MCF 10A (cell line): ENCODE measurements around the gene ATG9B. TPM values are rescaled to one million over a fixed set of nuclear protein-coding genes. Genes with fewer than 3 reads are reported as not detected.
A peak's percentile ranks its signal among the peaks of the same experiment; 100 is the strongest.

ENCODE experiments used
- Bru-seq: library from RNA; stranded (reverse); fragments of 400-500 nt; gene quantifications from one replicate; lab custom pipeline; 2021; lab: Mats Ljungman, UMichigan
- BruChase-seq, 2 experiments: library from RNA; stranded (reverse); fragments of 400-500 nt; gene quantifications; one replicate each; lab custom pipeline; 2021; lab: Mats Ljungman, UMichigan
- BruUV-seq: library from RNA; stranded (reverse); fragments of 400-500 nt; replicated peaks from 2 replicates; lab custom pipeline; 2021; lab: Mats Ljungman, UMichigan
- CTCF ChIA-PET: fragments of 300-600 bp; sonication (Branson Sonifier 250); formaldehyde crosslinking; extraction: SDS; loops from one replicate; lab custom pipeline; 2021; ENCODE audit warnings: antibody characterized with exemption, inconsistent platforms; lab: Yijun Ruan, JAX
- POLR2A ChIA-PET: fragments of 300-600, 350-650 bp; sonication (Branson Sonifier 250); formaldehyde crosslinking; extraction: SDS; loops from one replicate; lab custom pipeline; 2020; ENCODE audit warnings: antibody characterized with exemption, inconsistent platforms; lab: Yijun Ruan, JAX
- DNase-seq: peaks from one replicate; pipeline ENCODE4 v3.0.0-alpha.2; 2018; ENCODE audit not compliant: unreplicated experiment
- H3K27ac Mint-ChIP-seq: one replicate; pipeline ENCODE4 v1.8.0; 2022; ENCODE audit warnings: mild to moderate bottlenecking, low read depth, mixed read lengths; ENCODE audit not compliant: unreplicated experiment
- H3K27me3 Mint-ChIP-seq: one replicate; pipeline ENCODE4 v1.8.0; 2022; ENCODE audit warnings: mixed read lengths; ENCODE audit not compliant: insufficient read depth, unreplicated experiment
- H3K36me3 Mint-ChIP-seq: one replicate; pipeline ENCODE4 v1.8.0; 2022; ENCODE audit warnings: mild to moderate bottlenecking, moderate library complexity, mixed read lengths; ENCODE audit not compliant: insufficient read depth, unreplicated experiment
- H3K4me1 Mint-ChIP-seq: one replicate; pipeline ENCODE4 v1.8.0; 2022; ENCODE audit warnings: mixed read lengths; ENCODE audit not compliant: insufficient read depth, unreplicated experiment
- H3K4me3 Mint-ChIP-seq: one replicate; pipeline ENCODE4 v1.8.0; 2022; ENCODE audit warnings: mild to moderate bottlenecking, moderate library complexity, mixed read lengths; ENCODE audit not compliant: unreplicated experiment
- H3K9me3 Mint-ChIP-seq: one replicate; pipeline ENCODE4 v1.8.0; 2022; ENCODE audit warnings: mixed read lengths; ENCODE audit not compliant: unreplicated experiment
- CTCF ChIP-seq: fragments of 200-600 bp; IDR thresholded peaks from one replicate; pipeline ENCODE4 v1.8.0; 2022; ENCODE audit warnings: antibody characterized with exemption, mild to moderate bottlenecking; ENCODE audit not compliant: unreplicated experiment
- intact Hi-C: fragments of 100-400 bp; cut with micrococcal nuclease; formaldehyde crosslinking; loops from 2 replicates; pipeline ENCODE4 v1.14.1; 2022
- long read RNA-seq: library from polyadenylated mRNA; stranded (forward); transcript quantifications from one replicate; pipeline ENCODE4 v2.0.0, GENCODE V29; 2022
- total RNA-seq: library from RNA; stranded (reverse); gene quantifications from 2 replicates; pipeline ENCODE4 v1.2.3, GENCODE V29; 2022

The ATG9B gene
- total RNA-seq (0.12 and 0.29 TPM in 2 replicates), Bru-seq, nascent RNA (not detected), BruChase-seq, experiment 1, labeled RNA remaining after a 6-hour chase (percentile 11 among the genes with signal in this experiment), BruChase-seq, experiment 2, labeled RNA remaining after a 2-hour chase (percentile 10 among the genes with signal in this experiment)
- long read RNA-seq: 0 reads

DNA sequence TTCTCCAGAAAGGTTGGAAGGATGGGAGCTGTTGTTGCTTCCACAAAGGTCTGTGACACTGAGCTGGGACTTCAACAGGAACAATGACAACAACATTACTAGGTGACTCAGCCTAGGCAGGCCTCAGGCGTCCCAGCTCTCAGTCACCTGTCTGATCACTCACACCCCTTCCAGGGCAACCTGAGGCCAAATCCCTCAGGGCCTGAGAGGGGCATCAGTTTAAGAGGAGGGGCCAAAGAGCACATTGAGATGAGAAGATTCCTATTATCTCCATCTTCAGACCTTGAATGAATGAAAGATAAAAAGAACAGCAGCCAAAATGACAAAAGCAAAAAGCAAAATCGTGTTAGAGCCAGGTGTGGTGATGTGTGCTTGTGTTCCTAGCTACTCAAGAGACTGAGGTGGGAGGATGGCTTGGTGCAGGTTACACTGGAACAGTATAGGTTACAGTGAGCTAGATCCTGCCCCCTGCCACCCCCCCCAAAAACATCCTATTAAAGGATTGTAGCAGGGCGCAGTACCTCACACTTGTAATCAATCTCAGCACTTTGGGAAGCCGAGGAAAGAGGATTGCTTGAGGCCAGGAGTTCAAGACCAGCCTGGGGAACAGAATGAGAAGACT lies at the start of gene ATG9B:
Gene ATG9B, minus strand, starts transcription at position 60 of the 622 bp plus-strand sequence. CDS start 71 bp downstream, outside the sequence.
- POLR2A ChIA-PET: interaction anchor here (0.6 to 0.8 kb wide), 2 partner anchors 22 to 458 kb away, joined by 3 to 4 read pairs; no protein-coding TSS in a partner anchor
- CTCF ChIA-PET: interaction anchor here (0.6 to 2.9 kb wide), 2 partner anchors 48 to 126 kb away, joined by 3 to 11 read pairs; no protein-coding TSS in a partner anchor
- Mint-ChIP-seq H3K36me3 (peaks cover 6% of the 10 kb centered on the region), H3K4me3 (no peak within 1 kb of the TSS), H3K27me3 (peaks cover 4% of the 10 kb centered on the region), H3K9me3 (no peaks in the 10 kb centered on the region), H3K27ac (peak within 1 kb of the TSS; percentile 18), H3K4me1 (peaks cover 24% of the 10 kb centered on the region)
- DNase-seq: no peak
- BruUV-seq: no TSS peak
- intact Hi-C loops: no loop called here
- TF ChIP-seq CTCF: no peak

GRCh38 chr7:151073990-151074389 lies 49.7 kb upstream of the ATG9B start:
- ChIA-PET POLR2A (interaction anchor here (1.0 to 1.2 kb wide), 3 partner anchors 9 to 12 kb away, joined by 3 to 4 read pairs (median 4); partner anchors contain the start of gene TMUB1), CTCF (no interaction called here)
- H3K4me1 Mint-ChIP-seq: peaks cover 7% of the 10 kb centered on the region
- no peaks in the 10 kb centered on the region for H3K27me3 Mint-ChIP-seq
- TF ChIP-seq CTCF: no peak
- intact Hi-C loops: no loop called here
- no peaks in the 10 kb centered on the region for H3K9me3 Mint-ChIP-seq
- H3K4me3 Mint-ChIP-seq: no peak overlapping the region
- H3K27ac Mint-ChIP-seq: no peak overlapping the region
- DNase-seq: no peak
- H3K36me3 Mint-ChIP-seq: peaks cover 55% of the 10 kb centered on the region
- BruUV-seq: no TSS peak

DNA sequence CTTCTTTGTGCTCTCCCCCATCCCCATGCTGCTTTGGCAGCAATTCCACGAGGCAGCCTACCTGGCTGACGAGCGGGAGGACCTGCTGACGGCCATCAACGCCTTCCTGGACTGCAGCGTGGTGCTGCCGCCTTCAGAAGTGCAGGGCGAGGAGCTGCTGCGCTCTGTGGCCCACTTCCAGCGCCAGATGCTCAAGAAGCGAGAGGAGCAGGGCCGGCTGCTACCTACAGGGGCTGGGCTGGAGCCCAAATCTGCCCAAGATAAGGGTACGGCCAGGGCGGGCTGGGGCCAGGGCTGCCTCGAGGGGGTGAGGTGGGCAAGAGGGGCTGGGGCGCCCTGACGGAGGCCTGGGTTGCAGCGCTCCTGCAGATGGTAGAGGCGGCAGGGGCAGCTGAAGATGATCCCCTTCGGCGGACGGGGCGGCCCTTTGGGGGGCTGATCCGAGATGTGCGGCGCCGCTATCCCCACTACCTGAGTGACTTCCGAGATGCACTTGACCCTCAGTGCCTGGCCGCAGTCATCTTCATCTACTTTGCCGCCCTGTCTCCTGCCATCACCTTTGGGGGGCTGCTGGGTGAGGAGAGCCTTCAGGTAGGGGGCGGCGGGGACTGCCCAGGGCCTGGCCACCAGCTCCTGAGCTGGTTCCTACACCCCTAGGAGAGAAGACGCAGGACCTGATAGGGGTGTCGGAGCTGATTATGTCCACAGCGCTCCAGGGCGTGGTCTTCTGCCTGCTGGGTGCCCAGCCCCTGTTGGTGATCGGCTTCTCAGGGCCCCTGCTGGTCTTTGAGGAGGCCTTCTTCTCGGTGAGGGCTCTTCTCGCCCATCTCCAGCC lies 47.0 kb upstream of the ATG9B start:
- CTCF ChIA-PET: interaction anchor here (0.6 to 1.2 kb wide), 3 partner anchors 11 to 75 kb away, joined by 3 to 5 read pairs (median 4); no protein-coding TSS in a partner anchor
- no peak for DNase-seq
- no TSS peak for BruUV-seq
- H3K4me3 Mint-ChIP-seq: no peak overlapping the region
- H3K4me1 Mint-ChIP-seq: no peaks in the 10 kb centered on the region
- no peak for TF ChIP-seq CTCF
- H3K9me3 Mint-ChIP-seq: no peaks in the 10 kb centered on the region
- peaks cover 79% of the 10 kb centered on the region for H3K36me3 Mint-ChIP-seq
- no peaks in the 10 kb centered on the region for H3K27me3 Mint-ChIP-seq
- POLR2A ChIA-PET: no interaction called here
- intact Hi-C loops: no loop called here
- no peak overlapping the region for H3K27ac Mint-ChIP-seq

DNA sequence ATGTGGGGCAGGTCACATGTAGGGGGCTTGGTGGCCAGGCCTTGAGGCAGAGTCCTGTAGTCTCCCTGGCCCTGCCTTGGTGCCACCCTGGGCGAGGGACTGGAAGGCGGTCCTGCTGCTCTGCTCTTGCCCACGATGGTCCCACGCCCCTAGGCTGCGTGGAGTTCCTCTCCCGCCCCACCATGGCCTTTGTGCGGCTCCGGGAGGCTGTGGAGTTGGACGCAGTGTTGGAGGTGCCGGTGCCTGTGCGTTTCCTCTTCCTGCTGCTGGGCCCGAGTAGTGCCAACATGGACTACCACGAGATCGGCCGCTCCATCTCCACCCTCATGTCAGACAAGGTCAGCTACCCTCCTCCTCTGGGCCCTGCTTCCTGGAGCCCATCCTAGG lies 46.3 kb upstream of the ATG9B start:
- intact Hi-C loops: no loop called here
- CTCF ChIA-PET: interaction anchor here (0.8 to 1.2 kb wide), 2 partner anchors 10 to 45 kb away, joined by 3 to 5 read pairs; no protein-coding TSS in a partner anchor
- no peak overlapping the region for H3K27ac Mint-ChIP-seq
- H3K4me1 Mint-ChIP-seq: no peaks in the 10 kb centered on the region
- H3K36me3 Mint-ChIP-seq: peaks cover 76% of the 10 kb centered on the region
- no peak for TF ChIP-seq CTCF
- DNase-seq: no peak
- no peaks in the 10 kb centered on the region for H3K27me3 Mint-ChIP-seq
- POLR2A ChIA-PET: no interaction called here
- no peaks in the 10 kb centered on the region for H3K9me3 Mint-ChIP-seq
- no TSS peak for BruUV-seq
- H3K4me3 Mint-ChIP-seq: no peak overlapping the region
